GM10248 (cell line): ENCODE measurements around the gene PLEKHA6.

Source experiments
- CTCF ChIA-PET: fragments of 300-600 bp; sonication (Branson Sonifier 250); formaldehyde crosslinking; extraction: SDS; loops from one replicate; lab custom pipeline; 2021; ENCODE audit warnings: antibody characterized with exemption; lab: Yijun Ruan, JAX
- POLR2A ChIA-PET: fragments of 350-650 bp; sonication (Branson Sonifier 250); formaldehyde crosslinking; extraction: SDS; loops from one replicate; lab custom pipeline; 2020; ENCODE audit warnings: antibody characterized with exemption; lab: Yijun Ruan, JAX
- DNase-seq: peaks from one replicate; pipeline ENCODE4 v3.0.0; 2012; ENCODE audit errors: extremely low spot score
- CTCF ChIP-seq: IDR thresholded peaks from 2 replicates; pipeline ENCODE4 v1.5.1; 2012; ENCODE audit warnings: mild to moderate bottlenecking, low read depth; ENCODE audit errors: extremely low read depth, missing control alignments, control extremely low read depth

The PLEKHA6 gene

GRCh38 chr1:204186597-204186996 is 173.1 kb downstream of the PLEKHA6 start:
- POLR2A ChIA-PET: no interaction called here
- CTCF ChIA-PET: no interaction called here
- DNase-seq: no peak
- TF ChIP-seq CTCF: no peak

GRCh38 chr1:204181116-204181515 is 178.6 kb downstream of the PLEKHA6 start:
- ChIA-PET CTCF (interaction anchor here (1.9 kb wide), 1 partner anchor 17 kb away, joined by 6 read pairs; no protein-coding TSS in a partner anchor), POLR2A (no interaction called here)
- no peak for TF ChIP-seq CTCF
- DNase-seq: no peak

- ChIA-PET POLR2A (no interaction called here), CTCF (interaction anchor here (0.8 to 1.9 kb wide), 4 partner anchors 11 to 27 kb away, joined by 3 to 6 read pairs (median 4); no protein-coding TSS in a partner anchor)
- DNase-seq: no peak
- TF ChIP-seq CTCF: no peak
Measured at GRCh38 chr1:204180133-204180532, 179.6 kb downstream of the PLEKHA6 start.

- CTCF ChIA-PET: interaction anchor here (1.9 kb wide), 1 partner anchor 12 kb away, joined by 4 read pairs; no protein-coding TSS in a partner anchor
- POLR2A ChIA-PET: no interaction called here
- TF ChIP-seq CTCF: no peak
- no peak for DNase-seq
Measured at GRCh38 chr1:204178487-204179281, 181.0 kb downstream of the PLEKHA6 start.

GRCh38 chr1:204177133-204177532 is 182.6 kb downstream of the PLEKHA6 start:
- ChIA-PET CTCF (interaction anchor here (0.9 to 1.9 kb wide), 3 partner anchors 14 to 48 kb away, joined by 3 to 4 read pairs (median 4); no protein-coding TSS in a partner anchor), POLR2A (no interaction called here)
- no peak for DNase-seq
- no peak for TF ChIP-seq CTCF

GRCh38 chr1:204176049-204176448 is 183.7 kb downstream of the PLEKHA6 start:
- no peak for DNase-seq
- ChIA-PET CTCF (interaction anchor here (0.9 to 1.7 kb wide), 2 partner anchors 13 to 47 kb away, joined by 3 to 12 read pairs; no protein-coding TSS in a partner anchor), POLR2A (no interaction called here)
- TF ChIP-seq CTCF: no peak
